Measurements from ENCODE around the gene ZNF763.
"Not testable (repeated sequence)": the region's sequence is repeated elsewhere in the genome, so short reads cannot be mapped to it uniquely, and the experiment has no call there.

The ZNF763 gene

GRCh38 chr19:11971041-11971440, 6.2 kb downstream of the ZNF763 start:
- no peak for DNase-seq (ENCODE audit: low read depth in 2 of 2)

- no peak for DNase-seq (ENCODE audit: low read depth in 2 of 2)
Observed at GRCh38 chr19:11973019-11973810, 8.4 kb downstream of the ZNF763 start.

GRCh38 chr19:11978492-11979100, 13.8 kb downstream of the ZNF763 start:
- no peak for DNase-seq (ENCODE audit: low read depth in 2 of 2)

- no peak for DNase-seq (ENCODE audit: low read depth in 2 of 2)
Observed at GRCh38 chr19:11979527-11979926, 14.7 kb downstream of the ZNF763 start.

- DNase-seq (ENCODE audit: low read depth in 2 of 2) = no peak
Observed at GRCh38 chr19:11982526-11982925, 17.7 kb downstream of the ZNF763 start.

- no peak for DNase-seq (ENCODE audit: low read depth in 2 of 2)
Observed at GRCh38 chr19:11984986-11985385, 20.1 kb downstream of the ZNF763 start.

- DNase-seq (ENCODE audit: low read depth in 2 of 2) = no peak
Observed at GRCh38 chr19:11986754-11987153, 21.9 kb downstream of the ZNF763 start.

GRCh38 chr19:11987405-11988281, 22.8 kb downstream of the ZNF763 start:
- peak; percentile 94 for DNase-seq (ENCODE audit: low read depth in 2 of 2)

GRCh38 chr19:11989112-11989456, 24.2 kb downstream of the ZNF763 start:
- no peak for DNase-seq (ENCODE audit: low read depth in 2 of 2)

GRCh38 chr19:11991921-11992320, 27.1 kb downstream of the ZNF763 start:
- not testable (repeated sequence) for DNase-seq (ENCODE audit: low read depth in 2 of 2)

GRCh38 chr19:11995174-11995573, 30.3 kb downstream of the ZNF763 start:
- DNase-seq (ENCODE audit: low read depth in 2 of 2) = no peak

GRCh38 chr19:12000152-12000981, 35.5 kb downstream of the ZNF763 start:
- DNase-seq (ENCODE audit: low read depth in 2 of 2) = no peak

- no peak for DNase-seq (ENCODE audit: low read depth in 2 of 2)
Observed at GRCh38 chr19:12015015-12015752, 50.3 kb downstream of the ZNF763 start.

- no peak for DNase-seq (ENCODE audit: low read depth in 2 of 2)
Observed at GRCh38 chr19:12015753-12016116, 50.9 kb downstream of the ZNF763 start.

All from stimulated activated CD4-positive, alpha-beta T cell treated with anti-CD3 and anti-CD28 coated beads, Interleukin-4, amount 100 ng/mL, for 48 hours (primary cell).